Left renal pelvis (tissue), 4 donors: ENCODE data around the gene EXOC6B. TPM values are rescaled to one million over a fixed set of nuclear protein-coding genes. Genes with fewer than 3 reads are reported as not detected.

ENCODE experiments used
- DNase-seq, 4 donors: peaks; one replicate each; pipeline ENCODE4 v3.0.0-alpha.2; 2013; ENCODE audit warnings: low read depth in 4 of 4, low spot score in 3 of 4
- polyA plus RNA-seq, 4 donors: library from polyadenylated mRNA; unstranded; fragments of 120-200 nt; gene quantifications; one replicate each; pipeline ENCODE4 v1.2.1, GENCODE V29; 2013; ENCODE audit not compliant: insufficient read length in 4 of 4

EXOC6B gene
- polyA plus RNA-seq, 4 donors: 21.9 to 25.3 (median 24.0) TPM

DNA sequence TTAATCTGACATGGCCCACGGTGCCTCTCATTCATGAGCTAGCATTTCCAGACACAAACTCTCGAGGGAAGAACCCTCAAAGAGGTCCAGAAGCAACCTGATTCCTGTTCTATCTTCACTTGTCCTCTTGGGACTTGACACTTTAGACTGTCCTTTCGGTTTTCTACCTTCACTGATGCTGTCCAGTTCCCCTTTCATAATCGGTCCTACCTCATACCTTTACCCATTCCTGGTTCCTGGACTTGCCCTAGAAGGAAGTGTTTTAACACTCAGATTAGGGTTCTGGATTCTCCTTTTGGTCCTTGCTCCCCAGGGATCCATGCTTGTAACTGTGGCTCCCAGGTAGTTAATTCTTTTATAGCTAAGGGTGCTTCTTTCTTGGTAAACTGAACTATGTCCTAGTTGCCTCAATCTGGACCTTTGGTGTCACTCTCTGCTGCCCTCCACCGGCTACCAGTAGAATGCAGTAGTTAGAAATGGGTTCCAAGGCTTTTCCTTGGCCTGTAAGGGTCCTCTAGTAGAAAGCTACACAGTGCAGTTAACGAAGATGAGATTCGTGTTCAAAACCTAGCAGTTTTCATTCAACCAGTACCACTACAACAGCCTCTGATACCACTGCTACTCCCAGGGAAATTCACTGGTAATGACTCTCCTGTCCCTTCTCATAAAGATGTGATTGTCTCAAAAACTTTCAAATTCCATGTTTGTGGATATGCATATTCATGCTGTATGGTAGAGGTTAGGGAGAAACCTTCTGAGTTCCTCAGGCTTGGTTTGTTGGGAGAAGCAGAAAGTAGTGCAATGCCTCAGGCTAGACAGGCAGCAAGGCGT, 500.0 kb downstream of the EXOC6B start:
- no peak for DNase-seq

DNA sequence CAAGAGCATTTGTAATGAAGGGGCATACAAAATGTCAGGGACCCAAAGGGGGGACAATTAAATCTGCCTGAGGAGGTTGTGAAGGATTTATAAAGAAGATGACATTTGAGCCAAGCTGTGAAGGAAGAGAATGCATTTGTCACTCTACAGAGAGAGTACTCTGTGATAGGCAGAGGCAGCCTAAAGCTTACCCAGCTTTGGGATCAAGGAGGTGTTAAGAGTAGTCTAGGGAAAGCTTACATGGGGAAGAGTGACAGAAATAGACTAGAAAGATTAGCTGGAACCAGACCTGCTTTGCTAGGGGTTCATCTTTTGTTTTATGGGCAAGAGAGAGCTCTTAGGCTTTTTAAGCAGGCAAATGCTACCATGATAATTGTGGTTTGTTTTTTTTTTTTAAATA, 509.1 kb downstream of the EXOC6B start:
- DNase-seq: no peak

DNA sequence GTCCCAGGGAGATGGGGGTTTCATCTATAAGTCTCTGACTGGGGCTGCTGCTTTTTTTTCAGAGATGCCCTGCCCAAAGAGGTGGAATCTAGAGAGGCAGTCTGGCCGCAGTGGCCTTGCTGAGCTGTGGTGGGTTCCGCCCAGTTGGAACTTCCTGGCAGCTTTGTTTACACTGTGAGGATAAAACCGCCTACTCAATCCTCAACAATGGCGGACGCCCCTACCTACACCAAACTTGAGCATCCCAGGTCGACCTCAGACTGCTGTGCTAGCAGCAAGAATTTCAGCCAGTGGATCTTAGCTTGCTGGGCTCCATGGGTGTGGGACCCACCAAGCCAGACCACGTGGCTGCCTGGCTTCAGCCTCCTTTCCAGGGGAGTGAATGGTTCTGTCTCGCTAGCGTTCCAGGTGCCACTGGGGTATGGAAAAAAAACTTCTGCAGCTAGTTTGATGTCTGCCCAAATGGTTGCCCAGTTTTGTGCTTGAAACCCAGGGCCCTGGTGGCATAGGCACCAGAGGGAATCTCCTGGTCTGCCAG, 525.6 kb downstream of the EXOC6B start:
- no peak for DNase-seq

DNA sequence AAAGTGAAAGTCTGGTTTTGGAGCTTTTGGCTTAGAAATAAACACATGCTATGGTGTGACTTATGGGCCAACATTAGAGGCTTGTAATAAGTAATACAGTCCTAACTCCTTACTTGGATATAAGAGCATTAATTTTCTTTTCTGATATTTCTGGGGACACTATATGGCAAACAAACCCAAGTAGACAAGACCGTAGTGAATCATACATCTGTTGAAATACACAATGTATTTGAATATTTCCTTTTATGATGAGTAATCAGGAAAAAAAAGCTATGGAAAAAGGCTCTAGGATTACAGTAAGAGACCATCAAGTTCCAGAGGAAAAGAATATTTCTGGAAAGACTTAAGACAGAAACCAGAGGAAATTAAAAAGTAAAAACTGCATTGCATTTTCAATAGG, 532.2 kb downstream of the EXOC6B start:
- DNase-seq: no peak

DNA sequence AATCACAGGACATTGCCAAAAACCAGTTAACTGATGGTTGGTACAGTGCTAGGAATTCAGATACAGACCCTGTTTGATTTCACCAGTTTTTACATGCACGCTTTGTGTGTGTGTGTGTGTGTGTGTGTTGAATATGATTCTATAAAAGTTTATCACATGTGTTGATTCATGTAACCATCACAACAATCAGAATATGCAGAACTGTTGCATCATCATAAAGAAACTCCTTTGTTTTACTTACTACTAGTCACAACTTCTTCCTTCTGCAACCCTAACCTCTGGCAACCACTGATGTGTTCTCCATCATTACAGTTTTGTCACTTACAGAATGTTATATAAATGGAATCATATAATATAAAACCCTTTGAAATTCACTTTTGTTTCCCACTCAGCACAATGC, 533.4 kb downstream of the EXOC6B start:
- no peak for DNase-seq

DNA sequence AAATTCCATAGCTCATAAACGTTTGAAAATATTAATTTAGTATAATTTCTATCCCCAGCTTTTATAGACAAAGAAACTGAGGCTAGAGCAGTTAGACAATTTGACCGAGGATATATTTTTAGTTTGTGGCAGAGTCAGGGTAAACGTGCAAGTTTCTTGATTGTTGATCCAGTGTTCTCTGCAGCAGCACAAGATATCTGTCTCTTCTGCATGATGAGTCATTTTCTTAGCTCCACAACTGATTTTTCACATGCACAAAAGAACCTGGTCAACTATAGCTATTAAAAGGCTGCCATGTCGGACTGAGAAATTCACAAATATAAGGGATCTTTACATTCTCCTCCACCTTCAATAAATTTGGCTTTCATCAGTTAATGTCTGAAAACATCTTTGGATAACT, 534.8 kb downstream of the EXOC6B start:
- DNase-seq: no peak

DNA sequence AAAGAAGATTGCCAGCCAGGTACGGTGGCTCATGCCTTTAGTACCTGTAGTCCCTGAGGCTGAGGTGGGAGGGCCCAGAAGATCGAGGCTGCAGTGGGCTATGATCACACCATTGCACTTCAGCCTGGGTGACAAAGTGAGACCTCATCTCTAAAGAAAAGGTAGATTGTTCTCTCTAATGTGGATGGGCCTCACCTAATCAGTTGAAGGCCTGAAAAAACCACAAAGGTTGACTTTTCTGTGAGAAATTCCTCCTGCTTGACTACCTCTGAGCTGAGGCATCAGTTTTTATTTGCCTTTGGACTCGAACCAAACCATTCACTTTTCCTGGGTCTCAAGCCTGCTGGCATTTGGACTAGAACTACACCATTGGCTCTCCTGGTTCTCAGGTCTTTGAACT, 536.1 kb downstream of the EXOC6B start:
- no peak for DNase-seq

DNA sequence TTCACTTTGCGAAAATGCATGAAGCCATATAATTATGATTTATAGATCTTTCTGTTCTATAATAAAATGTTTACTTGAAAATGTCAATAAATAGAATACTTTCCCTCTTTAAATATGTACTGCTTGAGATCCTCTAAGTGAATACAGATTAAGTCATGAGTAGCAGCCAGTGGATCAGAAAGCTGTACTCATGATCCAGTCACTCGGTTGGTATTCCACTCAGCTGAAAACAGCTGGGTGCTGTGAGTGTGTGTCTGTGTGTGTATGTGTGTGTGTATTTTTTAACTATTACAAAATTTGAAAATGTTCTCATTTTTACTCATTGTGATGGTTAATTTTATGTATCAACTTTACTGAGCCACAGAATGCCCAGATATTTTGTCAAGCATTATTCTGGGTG, 536.5 kb downstream of the EXOC6B start:
- no peak for DNase-seq

DNA sequence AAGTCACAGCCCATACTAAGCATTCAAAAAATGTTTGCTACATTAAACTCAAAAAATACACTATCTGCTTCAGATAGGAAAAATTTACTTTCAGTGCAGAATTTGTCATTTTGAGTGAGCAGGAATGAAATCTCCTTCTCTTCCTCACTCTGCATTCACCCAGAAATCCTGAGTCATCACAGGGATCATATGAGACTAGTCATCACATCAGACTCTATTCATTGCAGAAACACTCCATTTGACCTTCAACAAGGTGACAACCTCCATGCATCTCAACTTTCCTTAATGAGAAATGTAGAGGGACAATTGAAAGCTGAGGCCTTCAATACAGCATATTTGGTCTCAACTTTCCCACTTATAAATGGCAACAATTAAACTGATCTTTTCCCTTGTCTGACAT, 547.8 kb downstream of the EXOC6B start:
- DNase-seq: no peak

DNA sequence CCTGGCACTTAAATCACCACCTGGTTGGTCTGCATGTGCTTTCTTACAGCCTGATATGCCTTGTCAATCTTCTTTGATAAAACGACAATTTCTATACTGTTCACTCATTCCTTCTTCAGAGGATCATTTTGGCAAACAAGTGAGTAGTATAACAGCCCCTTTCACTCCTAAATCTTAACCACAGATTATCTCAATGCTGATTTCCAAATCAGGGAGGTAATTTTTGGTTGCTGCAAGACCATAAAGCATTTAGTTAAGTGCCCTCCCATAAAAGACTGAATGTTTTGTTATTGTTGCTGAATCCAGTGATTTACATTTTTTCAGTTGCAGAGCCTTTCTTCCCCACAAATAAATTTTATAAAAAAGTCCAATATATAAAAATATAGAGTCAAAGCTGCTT, 549.0 kb downstream of the EXOC6B start:
- DNase-seq: no peak

DNA sequence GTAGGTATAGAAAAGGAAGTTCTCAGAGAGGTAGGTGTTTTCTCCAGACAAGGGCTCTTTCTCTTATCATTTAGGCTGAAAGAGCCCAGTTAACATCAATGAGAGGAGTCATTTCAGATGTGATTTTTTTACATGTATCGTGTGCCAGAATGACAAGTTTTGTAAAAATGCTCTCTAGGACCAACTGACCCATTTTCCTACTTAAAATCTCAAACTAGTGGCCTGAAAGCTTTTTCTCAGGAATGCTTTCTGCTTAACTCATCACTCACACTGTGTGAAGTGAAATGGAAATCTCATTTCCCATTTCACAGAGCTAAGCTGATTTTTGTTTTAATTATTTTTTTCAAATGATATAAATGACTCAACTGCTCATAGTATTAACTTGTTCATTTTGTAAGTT, 549.5 kb downstream of the EXOC6B start:
- no peak for DNase-seq

DNA sequence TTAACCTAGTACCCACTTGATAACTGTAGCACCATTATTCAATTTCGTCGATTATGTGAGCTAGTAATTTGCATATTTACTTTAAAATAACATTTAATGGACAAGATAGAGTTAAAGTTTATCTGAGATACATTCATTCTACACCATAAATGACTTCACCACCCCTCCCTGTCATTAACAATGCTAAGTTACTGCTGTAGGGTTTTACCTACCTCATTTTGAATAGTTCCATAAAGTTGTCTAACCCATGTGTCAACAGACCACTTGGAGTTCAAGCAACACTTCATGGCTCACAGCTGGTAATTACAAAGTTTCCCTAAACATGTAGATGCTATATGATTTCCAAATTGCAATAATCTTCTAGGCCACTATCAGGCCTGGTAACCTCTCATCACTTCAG, 550.7 kb downstream of the EXOC6B start:
- no peak for DNase-seq

DNA sequence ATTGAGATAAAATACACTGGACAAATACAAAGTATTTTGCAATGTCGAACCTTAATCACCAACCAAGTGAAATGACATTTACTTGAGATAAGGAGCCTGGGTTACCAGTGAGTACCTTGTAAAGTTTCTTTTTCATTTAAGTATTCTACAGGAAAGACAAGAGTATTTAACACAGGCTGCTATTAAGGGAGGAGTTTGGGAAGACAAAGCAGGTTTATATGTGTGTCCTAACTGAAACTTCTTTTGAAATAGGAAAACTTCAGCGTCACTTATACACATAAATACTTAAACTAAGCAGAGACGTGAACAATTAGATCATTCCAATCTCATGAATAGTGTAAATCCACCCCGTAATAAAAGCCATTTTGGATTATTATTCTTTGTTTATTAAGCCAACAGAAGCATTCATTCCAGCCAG, 551.4 kb downstream of the EXOC6B start:
- no peak for DNase-seq

DNA sequence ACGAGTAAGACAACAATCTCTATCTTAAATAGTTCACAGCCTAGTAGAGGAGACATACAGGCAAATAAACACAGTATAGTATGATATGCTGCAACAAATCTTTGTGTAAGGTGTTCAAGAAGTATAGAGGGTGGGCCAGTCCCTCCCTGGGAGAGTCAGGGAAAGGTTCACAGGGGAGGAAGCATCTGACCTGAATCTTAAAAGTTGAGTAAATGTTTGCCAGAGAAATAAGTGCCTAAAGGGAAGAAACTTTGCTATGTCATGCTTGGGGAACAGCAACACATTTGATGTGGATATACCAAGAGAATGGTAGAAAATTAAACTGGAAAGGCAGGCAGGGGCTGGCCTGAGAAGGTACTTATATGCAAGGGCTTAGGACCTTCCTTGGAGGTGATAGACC, 552.4 kb downstream of the EXOC6B start:
- no peak for DNase-seq

DNA sequence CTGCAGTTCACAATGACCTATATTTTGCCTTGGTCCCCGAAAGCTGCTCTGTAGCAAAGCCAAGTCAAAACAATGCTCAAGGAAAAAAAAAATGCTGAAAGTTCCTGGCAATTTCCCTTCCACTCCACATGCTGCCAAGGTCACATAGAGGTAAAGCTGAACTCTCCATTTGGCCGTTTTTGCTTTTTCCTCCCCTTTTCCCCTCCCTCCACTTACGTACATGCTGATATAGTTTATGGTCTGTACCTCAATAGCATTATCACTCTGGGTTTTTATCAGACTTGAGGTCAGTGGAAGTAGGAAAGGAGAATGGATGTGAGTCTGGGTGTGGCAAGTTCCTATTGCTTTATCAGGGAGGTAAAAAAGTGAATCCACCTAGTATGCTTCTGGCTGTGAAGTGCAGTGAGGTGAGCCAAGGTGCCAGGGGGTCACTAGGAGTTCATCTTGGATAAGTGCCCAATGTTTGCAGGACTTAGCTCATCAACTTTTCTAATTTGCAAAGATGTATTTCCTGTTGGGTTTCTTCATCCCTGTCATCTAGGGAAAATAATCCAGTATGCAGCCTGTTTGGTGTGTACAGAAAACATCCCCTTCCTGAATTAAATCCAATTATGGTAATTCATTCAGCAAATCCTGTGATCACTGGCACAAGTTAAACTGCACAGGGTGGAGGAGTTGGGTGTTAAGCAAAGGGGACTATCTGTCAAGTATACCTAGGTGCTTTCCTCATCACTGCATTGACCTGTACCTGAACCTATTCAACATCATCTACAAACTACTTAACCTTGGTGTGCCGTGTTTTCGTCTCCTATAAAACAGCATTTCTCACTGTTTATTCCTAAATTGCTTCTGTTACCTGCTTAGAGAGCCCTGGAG, 553.8 kb downstream of the EXOC6B start:
- peak in 2 of 4 donors; percentile 23 to 31 for DNase-seq

DNA sequence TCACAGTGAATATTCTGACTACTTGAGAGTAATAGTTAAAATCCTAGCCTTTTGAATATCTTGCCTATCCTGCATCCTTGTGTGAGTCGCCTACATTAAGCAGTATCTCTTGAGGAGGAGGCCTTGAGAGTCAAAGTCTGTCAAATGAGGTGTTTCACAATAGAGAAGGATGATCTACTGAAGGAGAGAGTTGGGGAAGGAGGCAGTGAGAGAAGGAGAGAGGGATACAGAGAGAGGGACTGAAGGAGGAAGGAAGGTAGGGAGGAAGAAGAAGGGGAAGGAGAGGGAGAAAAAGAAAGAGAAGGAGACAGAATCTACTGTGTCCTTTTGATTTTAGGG, 554.6 kb downstream of the EXOC6B start:
- DNase-seq: no peak

DNA sequence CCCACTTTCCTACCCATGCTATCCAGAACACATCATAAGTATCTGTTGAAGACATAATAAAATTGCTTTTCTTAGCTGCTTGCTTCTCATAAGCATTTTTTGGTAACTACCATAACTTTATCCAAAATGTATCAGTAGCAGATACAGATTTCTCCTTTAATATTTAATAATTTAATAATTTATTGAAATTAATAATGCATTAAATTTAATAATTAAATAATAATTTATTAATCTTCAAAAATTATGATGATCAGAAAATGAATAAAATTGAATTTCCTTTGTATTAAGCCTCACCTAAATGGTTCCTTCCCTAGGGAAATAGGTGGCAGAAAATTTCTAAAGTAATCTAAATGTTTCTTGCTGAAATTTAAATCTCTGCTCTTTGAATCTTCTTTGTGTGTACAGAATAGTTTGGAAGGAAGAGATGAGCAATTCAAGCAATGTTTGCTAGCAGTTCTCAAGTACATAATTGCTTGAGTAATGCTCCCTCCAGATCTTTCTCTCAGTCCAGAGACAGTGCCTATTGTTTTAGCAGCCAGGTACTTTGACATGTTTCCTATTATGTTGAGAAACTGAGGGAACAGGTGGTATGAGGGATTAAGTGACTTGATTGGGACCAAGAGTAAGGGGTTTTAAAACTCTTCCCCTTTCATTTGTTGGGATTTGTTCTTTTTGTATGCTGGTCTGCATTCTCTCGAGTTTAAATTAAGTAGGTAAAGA, 555.1 kb downstream of the EXOC6B start:
- DNase-seq: no peak

DNA sequence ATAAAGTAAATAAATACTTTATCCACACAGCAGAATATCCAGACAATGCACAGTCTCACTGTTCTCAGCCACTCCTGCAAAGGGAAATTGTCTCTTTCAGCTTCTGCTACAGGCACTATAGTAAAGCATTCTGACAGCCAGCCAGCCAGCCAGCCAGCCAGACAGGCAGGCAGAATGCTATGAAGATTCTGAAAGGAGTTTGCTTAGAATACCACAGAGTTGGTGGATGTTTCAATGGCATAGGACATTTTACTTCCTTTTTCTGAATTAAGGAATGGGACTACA, 562.1 kb downstream of the EXOC6B start:
- no peak for DNase-seq

DNA sequence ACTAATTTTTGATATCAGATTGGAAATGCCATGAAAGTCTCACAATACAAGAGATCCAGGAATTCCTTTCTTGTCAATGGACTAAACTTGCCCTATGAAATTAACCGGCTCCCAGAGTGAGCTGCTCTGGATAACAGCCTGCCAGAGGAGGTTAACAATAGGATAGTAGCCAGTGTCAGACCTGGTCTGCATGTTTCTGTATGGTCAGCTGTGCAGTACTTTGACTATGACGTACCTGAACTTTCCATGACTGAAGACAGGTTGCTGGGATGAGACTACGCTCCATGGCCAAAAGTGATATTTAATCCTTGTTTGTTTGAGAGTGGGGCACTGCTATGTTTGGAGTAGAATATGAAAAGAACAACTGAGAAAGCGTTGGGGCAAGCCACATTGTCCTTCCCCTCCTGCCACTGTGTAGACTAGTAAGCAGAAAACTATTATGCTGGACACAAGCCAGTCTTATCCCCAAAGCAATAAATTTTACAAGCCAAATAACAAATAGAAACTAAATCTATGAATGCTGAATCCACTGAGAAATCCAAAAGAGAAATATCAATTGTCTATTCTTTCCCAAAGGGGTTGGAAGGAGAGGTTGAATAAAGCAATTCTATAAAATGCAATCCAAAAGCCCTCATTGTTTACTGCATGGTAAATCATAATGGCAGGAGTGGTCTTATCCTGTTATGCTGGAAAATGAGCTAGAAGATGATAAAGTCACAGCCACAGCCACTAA, 562.6 kb downstream of the EXOC6B start:
- no peak for DNase-seq

DNA sequence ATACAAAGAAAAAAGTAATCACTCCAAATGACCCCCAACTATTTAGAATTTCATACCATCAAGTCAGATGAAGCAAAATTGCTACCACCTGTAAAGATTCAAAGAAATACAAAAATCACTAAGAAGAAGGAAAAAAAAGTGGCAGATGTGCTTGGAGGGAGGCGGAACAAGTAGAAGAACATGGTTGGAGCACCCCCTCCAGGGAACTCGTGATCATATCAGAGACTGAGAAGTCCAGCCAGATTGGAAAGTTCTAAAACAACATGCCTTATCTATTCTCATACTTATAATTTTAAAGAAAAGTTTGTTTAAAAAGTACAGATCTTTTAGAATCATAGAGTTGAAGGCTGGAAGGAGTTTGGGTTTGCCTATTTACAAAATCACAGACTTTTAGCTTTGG, 564.8 kb downstream of the EXOC6B start:
- DNase-seq: no peak

DNA sequence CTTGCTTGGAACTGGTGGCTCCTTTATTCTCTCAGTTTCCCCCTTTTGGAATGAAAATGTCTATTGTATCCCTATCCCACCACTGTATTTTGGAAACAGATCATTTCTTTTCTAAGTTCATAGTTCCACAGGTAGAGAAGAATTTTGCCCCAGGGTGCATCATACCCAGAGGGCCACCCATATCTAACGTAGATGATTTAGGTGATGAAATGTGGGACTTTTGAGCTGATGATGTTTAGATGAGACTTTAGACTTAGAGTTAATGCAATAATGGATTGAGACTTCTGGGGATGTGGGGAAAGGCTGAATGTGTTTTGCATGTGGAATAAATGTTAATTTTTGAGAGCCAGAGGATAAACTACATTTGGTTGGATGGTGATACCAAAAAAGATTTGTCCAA, 570.3 kb downstream of the EXOC6B start:
- DNase-seq: no peak
